AG09319 (cell line): ENCODE measurements around the gene MOB3C.

Source experiments
- DNase-seq: peaks from one replicate; pipeline ENCODE4 v3.0.0-alpha.2; 2010; ENCODE audit warnings: low read depth; ENCODE audit errors: extremely low read depth
- CTCF ChIP-seq: IDR thresholded peaks from 2 replicates; pipeline ENCODE4 v1.5.1; 2011; ENCODE audit warnings: low read depth, mild to moderate bottlenecking, inconsistent platforms, low read length, moderate library complexity

Gene MOB3C

DNA sequence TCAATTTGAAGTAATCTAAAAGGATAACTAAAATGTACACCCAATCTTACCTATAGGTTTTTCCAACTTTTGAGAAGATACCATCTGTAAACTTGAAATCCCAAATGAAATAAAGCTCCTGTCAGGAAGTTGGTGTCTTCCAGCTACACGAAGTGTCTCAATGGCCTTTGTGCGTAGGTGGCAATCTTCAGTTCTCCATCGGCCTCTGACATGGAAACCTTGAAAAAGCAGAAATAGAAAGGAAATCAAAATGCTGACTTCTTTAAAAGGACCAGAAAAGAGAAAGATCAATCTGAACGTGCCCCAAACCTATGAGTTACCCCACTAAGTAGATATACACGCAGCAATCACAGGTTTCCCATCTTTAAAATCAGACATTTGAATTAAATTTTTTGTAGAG is 22.5 kb downstream of the MOB3C start:
- TF ChIP-seq CTCF = no peak
- no peak for DNase-seq

GRCh38 chr1:46592823-46593222 is 23.8 kb downstream of the MOB3C start:
- no peak for TF ChIP-seq CTCF
- DNase-seq = no peak

- no peak for DNase-seq
- no peak for TF ChIP-seq CTCF
Measured at GRCh38 chr1:46589529-46589928, 27.1 kb downstream of the MOB3C start.

DNA sequence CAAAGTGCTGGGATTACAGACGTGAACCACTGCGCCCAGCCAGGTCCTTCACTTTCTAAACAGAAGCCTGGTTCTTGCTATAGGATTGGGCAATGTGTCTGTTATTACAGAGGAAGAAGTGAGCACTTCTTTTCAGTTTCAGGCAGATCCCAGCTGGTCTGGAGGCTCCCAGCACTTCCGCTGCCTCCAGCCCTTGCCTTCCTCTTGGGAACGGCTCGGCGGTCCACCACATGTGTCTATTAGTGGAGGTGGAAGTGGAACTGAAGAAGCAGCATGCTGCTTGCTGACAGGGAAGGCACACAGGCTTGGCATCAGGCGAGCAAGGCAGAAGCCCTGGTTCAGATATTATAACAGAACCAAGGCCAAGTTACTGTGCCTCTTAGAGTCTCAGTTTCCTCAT is 29.5 kb downstream of the MOB3C start:
- no peak for TF ChIP-seq CTCF
- DNase-seq = no peak

- DNase-seq = no peak
- TF ChIP-seq CTCF = no peak
Measured at GRCh38 chr1:46585312-46585938, 31.2 kb downstream of the MOB3C start.

GRCh38 chr1:46583494-46583893 is 33.1 kb downstream of the MOB3C start:
- TF ChIP-seq CTCF = no peak
- no peak for DNase-seq

GRCh38 chr1:46582972-46583371 is 33.6 kb downstream of the MOB3C start:
- no peak for DNase-seq
- no peak for TF ChIP-seq CTCF
